Esophagus muscularis mucosa (tissue), 3 donors: Measurements from ENCODE around the gene NPTX1.

Source experiments
- CTCF ChIP-seq, 3 experiments: fragments of 200-600 bp in 2 of 3; fragments of 450-650 bp in 1 of 3; sonication (generic) in 2 of 3; IDR thresholded peaks; one replicate each; pipeline ENCODE4 v1.5.1; 2017 to 2019; ENCODE audit warnings: antibody characterized with exemption in 3 of 3, mild to moderate bottlenecking in 2 of 3, moderate library complexity in 1 of 3
- POLR2A ChIP-seq: fragments of 450-650 bp; IDR thresholded peaks from one replicate; pipeline ENCODE4 v1.6.1; 2017; ENCODE audit warnings: antibody characterized with exemption, moderate library complexity, mild to moderate bottlenecking, low read depth
- POLR2AphosphoS5 ChIP-seq, 2 donors: sonication (generic); formaldehyde crosslinking; IDR thresholded peaks; one replicate each; pipeline ENCODE4 v1.6.1; 2017; ENCODE audit warnings: antibody characterized with exemption in 2 of 2

- TF ChIP-seq CTCF (IDR thresholded peaks at IDR 0.05) (no peak), POLR2A (no peak), POLR2AphosphoS5 (IDR thresholded peaks at IDR 0.05) (no peak)
These were observed 34.1 kb downstream of the NPTX1 start for GRCh38 chr17:80442323-80442659.
